Adipocyte (in vitro differentiated cells): Measurements from ENCODE around the gene GGN.
"Not testable (repeated sequence)": the region's sequence is repeated elsewhere in the genome, so short reads cannot be mapped to it uniquely, and the experiment has no call there.

Source experiments
- DNase-seq: peaks from one replicate; pipeline ENCODE4 v3.0.0-alpha.2; 2015; ENCODE audit warnings: low read depth
- H3K27me3 ChIP-seq: replicated peaks from 2 replicates; pipeline ENCODE4 v1.7.0; 2013; ENCODE audit warnings: mild to moderate bottlenecking, low read length, moderate library complexity; ENCODE audit not compliant: control insufficient read depth, insufficient read depth
- H3K36me3 ChIP-seq: 2 replicates; pipeline ENCODE4 v1.7.0; 2013; ENCODE audit warnings: low read length, mild to moderate bottlenecking, moderate library complexity; ENCODE audit not compliant: control insufficient read depth, insufficient read depth, severe bottlenecking
- H3K4me1 ChIP-seq: 2 replicates; pipeline ENCODE4 v1.7.0; 2013; ENCODE audit warnings: mild to moderate bottlenecking, low read length, moderate library complexity; ENCODE audit not compliant: control insufficient read depth, insufficient read depth
- H3K4me3 ChIP-seq: 2 replicates; pipeline ENCODE4 v1.7.0; 2013; ENCODE audit warnings: mild to moderate bottlenecking, low read length, moderate library complexity
- H3K9ac ChIP-seq: 2 replicates; pipeline ENCODE4 v1.7.0; 2013; ENCODE audit warnings: mild to moderate bottlenecking, low read length, moderate library complexity
- H3K9me3 ChIP-seq: 2 replicates; pipeline ENCODE4 v1.7.0; 2013; ENCODE audit warnings: mild to moderate bottlenecking, low read length, moderate library complexity; ENCODE audit not compliant: control insufficient read depth

GGN gene

GRCh38 chr19:38374332-38375097 lies 13.3 kb downstream of the GGN start, which contains the start of gene PSMD8:
Gene PSMD8 (plus strand): TSS chr19:38374571. CDS start chr19:38374602, 31 bp downstream.
- H3K9ac ChIP-seq: peak within 1 kb of the TSS; percentile 100
- H3K4me3 ChIP-seq: peak within 1 kb of the TSS; percentile 96
- peaks cover 19% of the 10 kb centered on the region for H3K4me1 ChIP-seq
- H3K36me3 ChIP-seq: peaks cover 33% of the 10 kb centered on the region
- peaks cover 8% of the 10 kb centered on the region for H3K27me3 ChIP-seq
- no peaks in the 10 kb centered on the region for H3K9me3 ChIP-seq
- peak; percentile 100 for DNase-seq

- peak overlapping the region; percentile 96 for H3K4me3 ChIP-seq
These were observed 13.9 kb downstream of the GGN start for GRCh38 chr19:38373907-38374331.

GRCh38 chr19:38371081-38371480 lies 16.8 kb downstream of the GGN start:
- Histone ChIP-seq H3K4me1 (peaks cover 6% of the 10 kb centered on the region), H3K4me3 (no peak overlapping the region), H3K36me3 (peaks cover under 1% of the 10 kb centered on the region), H3K9me3 (no peaks in the 10 kb centered on the region), H3K9ac (no peak overlapping the region), H3K27me3 (peaks cover 23% of the 10 kb centered on the region)
- DNase-seq: no peak

More at GRCh38 chr19:38373907-38374331, 13.9 kb downstream of the GGN start:
- H3K4me1 ChIP-seq: peaks cover 19% of the 10 kb centered on the region
- peak overlapping the region; percentile 100 for H3K9ac ChIP-seq
- H3K9me3 ChIP-seq: no peaks in the 10 kb centered on the region
- peaks cover 10% of the 10 kb centered on the region for H3K27me3 ChIP-seq
- no peak for DNase-seq
- peaks cover 27% of the 10 kb centered on the region for H3K36me3 ChIP-seq

- Histone ChIP-seq H3K4me1 (no peaks in the 10 kb centered on the region), H3K36me3 (no peaks in the 10 kb centered on the region), H3K9me3 (no peaks in the 10 kb centered on the region), H3K9ac (no peak overlapping the region), H3K4me3 (no peak overlapping the region), H3K27me3 (peaks cover 26% of the 10 kb centered on the region)
- no peak for DNase-seq
These were observed 17.5 kb downstream of the GGN start for GRCh38 chr19:38370299-38370698.

GRCh38 chr19:38369584-38369983 lies 18.2 kb downstream of the GGN start:
- no peaks in the 10 kb centered on the region for H3K36me3 ChIP-seq
- peaks cover 26% of the 10 kb centered on the region for H3K27me3 ChIP-seq
- H3K4me1 ChIP-seq: no peaks in the 10 kb centered on the region
- no peak overlapping the region for H3K4me3 ChIP-seq
- no peaks in the 10 kb centered on the region for H3K9me3 ChIP-seq
- no peak overlapping the region for H3K9ac ChIP-seq
- DNase-seq: no peak

GRCh38 chr19:38367041-38367440 lies 20.8 kb downstream of the GGN start:
- H3K36me3 ChIP-seq: no peaks in the 10 kb centered on the region
- no peaks in the 10 kb centered on the region for H3K4me1 ChIP-seq
- no peak overlapping the region for H3K4me3 ChIP-seq
- H3K27me3 ChIP-seq: peaks cover 26% of the 10 kb centered on the region
- no peak for DNase-seq
- no peak overlapping the region for H3K9ac ChIP-seq
- H3K9me3 ChIP-seq: no peaks in the 10 kb centered on the region

- H3K36me3 ChIP-seq, DNase-seq, H3K9me3 ChIP-seq, H3K9ac ChIP-seq, H3K4me1 ChIP-seq, H3K4me3 ChIP-seq: not testable (repeated sequence)
- peaks cover 46% of the 10 kb centered on the region for H3K27me3 ChIP-seq
These were observed 24.7 kb downstream of the GGN start for GRCh38 chr19:38362946-38363688.

- H3K27me3 ChIP-seq: peaks cover 45% of the 10 kb centered on the region
- peak overlapping the region; percentile 29 for H3K9ac ChIP-seq
- peak overlapping the region; percentile 78 for H3K4me3 ChIP-seq
- H3K4me1 ChIP-seq: no peaks in the 10 kb centered on the region
- H3K36me3 ChIP-seq: no peaks in the 10 kb centered on the region
- DNase-seq: peak; percentile 73
- no peaks in the 10 kb centered on the region for H3K9me3 ChIP-seq
These were observed 25.5 kb downstream of the GGN start for GRCh38 chr19:38362076-38362945.

GRCh38 chr19:38361633-38362075 lies 26.2 kb downstream of the GGN start:
- H3K4me1 ChIP-seq: no peaks in the 10 kb centered on the region
- no peaks in the 10 kb centered on the region for H3K9me3 ChIP-seq
- H3K36me3 ChIP-seq: no peaks in the 10 kb centered on the region
- H3K4me3 ChIP-seq: peak overlapping the region; percentile 78
- peaks cover 45% of the 10 kb centered on the region for H3K27me3 ChIP-seq
- H3K9ac ChIP-seq: peak overlapping the region; percentile 29
- peak; percentile 84 for DNase-seq

GRCh38 chr19:38360839-38361631 lies 26.8 kb downstream of the GGN start:
- Histone ChIP-seq H3K4me3 (peak overlapping the region; percentile 76), H3K36me3 (no peaks in the 10 kb centered on the region), H3K27me3 (peaks cover 46% of the 10 kb centered on the region), H3K9me3 (no peaks in the 10 kb centered on the region), H3K4me1 (no peaks in the 10 kb centered on the region), H3K9ac (peak overlapping the region; percentile 29)
- no peak for DNase-seq
